Measurements from ENCODE around the gene BZW2. TPM values are rescaled to one million over a fixed set of nuclear protein-coding genes. Genes with fewer than 3 reads are reported as not detected.

Gene BZW2
- total RNA-seq, 4 donors from 2014 or later: 43.6 to 82.4 (median 64.8) TPM

DNA sequence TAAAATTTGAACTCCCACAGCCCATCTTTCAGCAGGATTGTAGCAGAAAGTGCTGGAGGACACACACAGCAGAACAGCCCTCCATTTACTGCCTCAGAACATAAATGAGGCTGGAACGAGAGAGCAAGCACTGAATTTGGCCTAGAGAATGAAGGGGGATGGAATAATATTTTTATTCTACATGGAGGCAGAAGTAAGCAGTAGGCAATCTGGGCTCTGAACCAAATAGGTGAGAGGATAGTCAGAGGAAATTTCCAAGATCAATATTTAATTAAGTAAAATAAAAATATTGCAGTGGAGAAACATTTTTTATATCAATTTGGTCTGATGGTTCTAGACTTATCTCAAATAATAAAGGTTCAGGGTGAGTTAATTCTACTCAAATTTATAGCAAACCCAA lies 78.4 kb downstream of the BZW2 start:
- Histone ChIP-seq H3K4me3 (no peak overlapping the region), H3K36me3 (no peaks in the 10 kb centered on the region), H3K4me1 (no peaks in the 10 kb centered on the region), H3K27ac (no peak overlapping the region), H3K9me3 (no peaks in the 10 kb centered on the region), H3K27me3 (no peaks in the 10 kb centered on the region)
- TF ChIP-seq POLR2AphosphoS5 (IDR thresholded peaks at IDR 0.05) (no peak), POLR2A (IDR thresholded peaks at IDR 0.05) (no peak), EP300 (IDR thresholded peaks at IDR 0.05) (no peak)
- TF ChIP-seq, protein P1, sequence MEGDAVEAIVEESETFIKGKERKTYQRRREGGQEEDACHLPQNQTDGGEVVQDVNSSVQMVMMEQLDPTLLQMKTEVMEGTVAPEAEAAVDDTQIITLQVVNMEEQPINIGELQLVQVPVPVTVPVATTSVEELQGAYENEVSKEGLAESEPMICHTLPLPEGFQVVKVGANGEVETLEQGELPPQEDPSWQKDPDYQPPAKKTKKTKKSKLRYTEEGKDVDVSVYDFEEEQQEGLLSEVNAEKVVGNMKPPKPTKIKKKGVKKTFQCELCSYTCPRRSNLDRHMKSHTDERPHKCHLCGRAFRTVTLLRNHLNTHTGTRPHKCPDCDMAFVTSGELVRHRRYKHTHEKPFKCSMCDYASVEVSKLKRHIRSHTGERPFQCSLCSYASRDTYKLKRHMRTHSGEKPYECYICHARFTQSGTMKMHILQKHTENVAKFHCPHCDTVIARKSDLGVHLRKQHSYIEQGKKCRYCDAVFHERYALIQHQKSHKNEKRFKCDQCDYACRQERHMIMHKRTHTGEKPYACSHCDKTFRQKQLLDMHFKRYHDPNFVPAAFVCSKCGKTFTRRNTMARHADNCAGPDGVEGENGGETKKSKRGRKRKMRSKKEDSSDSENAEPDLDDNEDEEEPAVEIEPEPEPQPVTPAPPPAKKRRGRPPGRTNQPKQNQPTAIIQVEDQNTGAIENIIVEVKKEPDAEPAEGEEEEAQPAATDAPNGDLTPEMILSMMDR (IDR thresholded peaks at IDR 0.05): no peak
- WGBS, 2 donors (ENCODE audit: low coverage in 1 of 2): 77 to 86% methylated on average over 1 of the region's 1 CpG
- no peak for ATAC-seq

DNA sequence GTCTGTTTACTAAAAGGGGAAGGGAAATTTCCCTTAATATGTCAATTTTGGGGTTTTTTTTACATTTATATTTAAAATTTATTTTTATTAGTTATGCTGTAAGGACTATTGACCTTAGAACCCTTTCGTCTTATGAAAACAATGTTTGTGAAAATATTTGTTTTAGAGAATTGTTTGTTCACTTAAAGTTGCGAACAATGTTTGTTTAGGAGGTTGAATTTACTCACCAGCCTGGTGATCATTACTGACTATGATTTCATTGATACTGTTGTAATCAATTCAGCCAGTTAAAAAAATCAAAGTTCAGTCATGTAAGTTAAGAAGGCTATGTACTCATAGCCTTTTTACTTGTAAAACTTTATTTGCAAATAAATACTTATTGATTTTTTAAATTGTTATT lies 80.2 kb downstream of the BZW2 start:
- Histone ChIP-seq H3K36me3 (no peaks in the 10 kb centered on the region), H3K27ac (no peak overlapping the region), H3K27me3 (no peaks in the 10 kb centered on the region), H3K4me3 (no peak overlapping the region), H3K9me3 (no peaks in the 10 kb centered on the region), H3K4me1 (no peaks in the 10 kb centered on the region)
- no peak for TF ChIP-seq POLR2A (IDR thresholded peaks at IDR 0.05)
- TF ChIP-seq, protein P1 (IDR thresholded peaks at IDR 0.05): no peak
- TF ChIP-seq EP300 (IDR thresholded peaks at IDR 0.05): no peak
- TF ChIP-seq POLR2AphosphoS5 (IDR thresholded peaks at IDR 0.05): no peak
- 89 to 92% methylated on average over 2 of the region's 2 CpGs for WGBS, 2 donors (ENCODE audit: low coverage in 1 of 2)
- ATAC-seq: no peak

DNA sequence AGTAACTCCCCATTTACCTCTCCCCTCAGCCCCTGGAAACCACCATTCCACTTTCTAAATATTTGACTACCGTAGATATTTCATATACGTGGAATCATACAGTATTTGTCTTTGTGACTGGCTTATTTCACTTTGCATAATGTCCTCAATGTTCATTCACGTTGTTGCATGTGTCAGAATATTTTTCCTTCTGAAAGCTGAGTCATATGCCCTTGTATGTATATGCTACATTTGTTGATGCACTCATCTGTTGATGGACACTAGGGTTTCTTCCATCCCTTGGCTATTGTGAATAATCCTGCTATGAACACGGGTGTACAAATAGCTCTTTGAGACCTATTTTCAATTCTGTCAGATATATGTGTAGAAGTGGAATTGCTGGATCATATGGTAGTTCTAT lies 81.8 kb downstream of the BZW2 start:
- no peak for TF ChIP-seq EP300 (IDR thresholded peaks at IDR 0.05)
- TF ChIP-seq POLR2A (IDR thresholded peaks at IDR 0.05): no peak
- TF ChIP-seq, protein P1 (IDR thresholded peaks at IDR 0.05): no peak
- TF ChIP-seq POLR2AphosphoS5 (IDR thresholded peaks at IDR 0.05): no peak
- Histone ChIP-seq H3K4me1 (no peaks in the 10 kb centered on the region), H3K36me3 (no peaks in the 10 kb centered on the region), H3K27ac (no peak overlapping the region), H3K27me3 (no peaks in the 10 kb centered on the region), H3K4me3 (no peak overlapping the region), H3K9me3 (no peaks in the 10 kb centered on the region)
- WGBS, 2 donors (ENCODE audit: low coverage in 1 of 2): 81 to 91% methylated on average over 4 of the region's 4 CpGs
- ATAC-seq: no peak

DNA sequence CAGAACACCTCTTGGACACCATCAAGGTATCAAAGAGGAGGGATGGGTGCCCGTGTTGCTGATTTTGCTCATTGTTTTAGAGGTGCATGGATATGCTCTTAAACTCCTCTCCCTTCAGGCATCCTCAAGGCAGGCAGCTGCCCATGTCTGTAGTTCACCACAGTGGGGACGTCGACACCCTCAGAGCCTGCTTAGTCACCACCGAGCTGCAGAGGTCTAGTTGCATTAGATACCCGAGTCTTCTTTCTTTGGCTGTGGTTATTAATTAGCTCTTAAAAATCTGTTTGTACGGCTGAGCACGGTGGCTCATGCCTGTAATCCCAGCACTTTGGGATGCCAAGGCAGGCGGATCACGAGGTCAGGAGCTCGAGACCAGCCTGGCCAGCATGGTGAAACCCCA lies 82.8 kb downstream of the BZW2 start:
- Histone ChIP-seq H3K27me3 (no peaks in the 10 kb centered on the region), H3K4me3 (no peak overlapping the region), H3K4me1 (no peaks in the 10 kb centered on the region), H3K36me3 (no peaks in the 10 kb centered on the region), H3K9me3 (no peaks in the 10 kb centered on the region), H3K27ac (no peak overlapping the region)
- ATAC-seq: no peak
- 89% methylated on average over 3 of the region's 10 CpGs; no CpG with 5 or more reads in 1 of the 2 donors for WGBS, 2 donors (ENCODE audit: low coverage in 1 of 2)
- TF ChIP-seq POLR2AphosphoS5 (IDR thresholded peaks at IDR 0.05): no peak
- TF ChIP-seq POLR2A (IDR thresholded peaks at IDR 0.05): no peak
- TF ChIP-seq EP300 (IDR thresholded peaks at IDR 0.05): no peak

DNA sequence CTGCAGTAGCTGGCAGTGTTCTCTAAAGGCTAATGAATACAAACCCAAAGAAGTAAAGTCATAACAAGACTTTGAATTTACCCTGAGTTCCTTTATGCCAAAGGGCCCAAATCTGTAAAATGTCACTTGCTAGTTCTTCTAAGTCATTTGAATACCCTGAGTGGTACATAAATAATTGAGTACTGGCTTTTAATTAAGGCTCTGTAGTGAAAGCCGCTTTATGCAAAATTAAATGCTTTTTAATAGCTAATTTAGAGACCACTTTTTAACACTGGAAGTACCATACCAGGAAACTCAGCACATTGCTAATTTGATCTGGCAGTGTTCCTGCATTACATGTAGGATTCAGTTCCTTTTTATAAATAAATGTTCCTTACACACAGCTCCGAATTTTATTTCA lies 83.6 kb downstream of the BZW2 start:
- Histone ChIP-seq H3K27ac (no peak overlapping the region), H3K27me3 (no peaks in the 10 kb centered on the region), H3K36me3 (no peaks in the 10 kb centered on the region), H3K4me1 (no peaks in the 10 kb centered on the region), H3K4me3 (no peak overlapping the region), H3K9me3 (no peaks in the 10 kb centered on the region)
- no peak for ATAC-seq
- WGBS, 2 donors (ENCODE audit: low coverage in 1 of 2): 79 to 81% methylated on average over 2 of the region's 2 CpGs
- no peak for TF ChIP-seq POLR2AphosphoS5 (IDR thresholded peaks at IDR 0.05)
- TF ChIP-seq EP300 (IDR thresholded peaks at IDR 0.05): no peak
- TF ChIP-seq, protein P1 (IDR thresholded peaks at IDR 0.05): no peak
- TF ChIP-seq POLR2A (IDR thresholded peaks at IDR 0.05): no peak
